IMR-90 (cell line): ENCODE results near the gene ATP2C2. TPM values are rescaled to one million over a fixed set of nuclear protein-coding genes. Genes with fewer than 3 reads are reported as not detected.
A peak's percentile ranks its signal among the peaks of the same experiment; 100 is the strongest.

Source experiments
- ATAC-seq: fragments of 200-7000 bp; cut with Tn5 transposase; 2 replicates; pipeline ENCODE4 v1.9.1; 2020; ENCODE audit warnings: low read depth, mild to moderate bottlenecking, moderate library complexity
- BruUV-seq: library from RNA; stranded (reverse); fragments of 400-500 nt; replicated peaks from 2 replicates; lab custom pipeline; 2021; lab: Mats Ljungman, UMichigan
- CTCF ChIA-PET: fragments of 300-600 bp; formaldehyde crosslinking; extraction: SDS; loops from one replicate; lab custom pipeline; 2021; ENCODE audit warnings: antibody characterized with exemption; lab: Yijun Ruan, JAX
- POLR2A ChIA-PET: fragments of 300-600 bp; sonication (Branson Sonifier 250); formaldehyde crosslinking; loops from one replicate; lab custom pipeline; 2022; ENCODE audit warnings: antibody characterized with exemption; ENCODE audit not compliant: unreplicated experiment; lab: Charles Lee
- DNase-seq: peaks from one replicate; pipeline ENCODE4 v3.0.0; 2013
- H2AFZ ChIP-seq: replicated peaks from 2 replicates; pipeline ENCODE3; 2013; ENCODE audit warnings: low read length, mild to moderate bottlenecking; ENCODE audit not compliant: poor library complexity
- H2AK5ac ChIP-seq: 2 replicates; pipeline ENCODE4 v1.6.1; 2013; ENCODE audit warnings: low read depth, low read length, inconsistent platforms
- H2AK9ac ChIP-seq: replicated peaks from 2 replicates; pipeline ENCODE3; 2013; ENCODE audit warnings: mild to moderate bottlenecking, low read depth, low read length, moderate library complexity; ENCODE audit not compliant: poor library complexity
- H2BK120ac ChIP-seq: 2 replicates; pipeline ENCODE4 v1.6.1; 2013; ENCODE audit warnings: low read depth, low read length, inconsistent platforms
- H2BK15ac ChIP-seq: 3 replicates; pipeline ENCODE4 v1.6.1; 2013; ENCODE audit warnings: low read depth, low read length, inconsistent platforms
- H2BK20ac ChIP-seq: 2 replicates; pipeline ENCODE4 v1.6.1; 2013; ENCODE audit warnings: low read depth, mild to moderate bottlenecking, inconsistent platforms, low read length, moderate library complexity
- H2BK5ac ChIP-seq: 2 replicates; pipeline ENCODE4 v1.6.1; 2013; ENCODE audit warnings: mild to moderate bottlenecking, low read depth, low read length, inconsistent platforms; ENCODE audit not compliant: poor library complexity, severe bottlenecking
- H3K14ac ChIP-seq: replicated peaks from 2 replicates; pipeline ENCODE4 v1.6.1; 2013; ENCODE audit warnings: low read depth, low read length, inconsistent platforms
- H3K18ac ChIP-seq: 2 replicates; pipeline ENCODE4 v1.6.1; 2013; ENCODE audit warnings: low read depth, low read length, control low read depth
- H3K23ac ChIP-seq: 2 replicates; pipeline ENCODE4 v1.6.1; 2013; ENCODE audit warnings: low read depth, low read length, inconsistent platforms
- H3K27ac ChIP-seq: 2 replicates; pipeline ENCODE4 v1.5.1; 2013; ENCODE audit warnings: mild to moderate bottlenecking, control low read depth, low read length; ENCODE audit not compliant: insufficient read depth
- H3K27me3 ChIP-seq: 2 replicates; pipeline ENCODE4 v1.6.1; 2013; ENCODE audit warnings: low read length; ENCODE audit not compliant: control insufficient read depth, insufficient read depth
- H3K36me3 ChIP-seq: 2 replicates; pipeline ENCODE4 v1.6.1; 2013; ENCODE audit warnings: low read length, mixed read lengths; ENCODE audit not compliant: control insufficient read depth, insufficient read depth
- H3K4ac ChIP-seq: 2 replicates; pipeline ENCODE4 v1.6.1; 2013; ENCODE audit warnings: low read depth, low read length, inconsistent platforms
- H3K4me1 ChIP-seq: 2 replicates; pipeline ENCODE4 v1.6.1; 2013; ENCODE audit warnings: low read length, mixed read lengths; ENCODE audit not compliant: control insufficient read depth, insufficient read depth
- H3K4me2 ChIP-seq: 2 replicates; pipeline ENCODE4 v1.6.1; 2013; ENCODE audit warnings: low read depth, mild to moderate bottlenecking, control low read depth, low read length, moderate library complexity
- H3K4me3 ChIP-seq: 2 replicates; pipeline ENCODE4 v1.5.1; 2013; ENCODE audit warnings: low read depth, mild to moderate bottlenecking, control low read depth, low read length, moderate library complexity; ENCODE audit not compliant: insufficient read depth
- H3K56ac ChIP-seq: 2 replicates; pipeline ENCODE4 v1.6.1; 2013; ENCODE audit warnings: low read length, inconsistent platforms; ENCODE audit not compliant: insufficient read depth; ENCODE audit errors: extremely low read depth
- H3K79me1 ChIP-seq, 2 experiments: 2 replicates each; pipeline ENCODE4 v1.6.1; 2013; ENCODE audit warnings: low read length in 2 of 2, inconsistent platforms in 1 of 2, low read depth in 1 of 2
- H3K9ac ChIP-seq: 2 replicates; pipeline ENCODE4 v1.6.1; 2013; ENCODE audit warnings: low read depth, low read length, control low read depth
- H3K9me1 ChIP-seq: 2 replicates; pipeline ENCODE4 v1.6.1; 2013; ENCODE audit warnings: low read length, inconsistent platforms; ENCODE audit not compliant: insufficient read depth
- H3K9me3 ChIP-seq: 2 replicates; pipeline ENCODE4 v1.6.1; 2013; ENCODE audit warnings: low read length; ENCODE audit not compliant: control insufficient read depth, insufficient read depth
- H4K20me1 ChIP-seq: 2 replicates; pipeline ENCODE4 v1.6.1; 2013; ENCODE audit warnings: low read length, inconsistent platforms; ENCODE audit not compliant: insufficient read depth
- H4K5ac ChIP-seq: 2 replicates; pipeline ENCODE4 v1.6.1; 2013; ENCODE audit warnings: mild to moderate bottlenecking, low read depth, low read length, control low read depth
- H4K8ac ChIP-seq, 2 experiments: 2 replicates each; pipeline ENCODE4 v1.6.1; 2013; ENCODE audit warnings: low read depth in 2 of 2, low read length in 2 of 2, control low read depth in 1 of 2, inconsistent platforms in 1 of 2
- H4K91ac ChIP-seq: 2 replicates; pipeline ENCODE4 v1.6.1; 2013; ENCODE audit warnings: low read depth, low read length, inconsistent platforms; ENCODE audit not compliant: insufficient read depth
- MAFK ChIP-seq: IDR thresholded peaks from 2 replicates; pipeline ENCODE4 v1.6.1; 2012; ENCODE audit warnings: low read depth, low read length, improper control_type of control experiment
- RCOR1 ChIP-seq: IDR thresholded peaks from 2 replicates; pipeline ENCODE4 v1.6.1; 2012; ENCODE audit warnings: mild to moderate bottlenecking, low read length, improper control_type of control experiment; ENCODE audit not compliant: insufficient replicate concordance
- RFX5 ChIP-seq: IDR thresholded peaks from 2 replicates; pipeline ENCODE4 v1.8.0; 2012; ENCODE audit warnings: low read depth, mild to moderate bottlenecking, low read length, moderate library complexity
- SMC3 ChIP-seq: fragments of 150-350 bp; IDR thresholded peaks from 2 replicates; pipeline ENCODE4 v1.6.1; 2016; ENCODE audit warnings: low read depth, mild to moderate bottlenecking, antibody characterized with exemption, low read length, moderate library complexity
- WGBS, 2 experiments: methylation state at CpG; one replicate each; pipeline versions ENCODE4 v1.1.5 to v1.1.7; 2013; ENCODE audit warnings: missing lambda C conversion rate in 2 of 2; ENCODE audit not compliant: insufficient read length in 1 of 2; ENCODE audit errors: extremely low coverage in 2 of 2; 5-methylcytosine and 5-hydroxymethylcytosine counted together
- dilution Hi-C: fragments of 300-500 bp; cut with HindIII; formaldehyde crosslinking; loops from one replicate; pipeline ENCODE4 v1.14.3; 2018; ENCODE audit warnings: low sequenced_read_pairs; ENCODE audit not compliant: unreplicated experiment
- in situ Hi-C: fragments of 300-500 bp; cut with MboI; formaldehyde crosslinking; loops from 3 replicates; pipeline ENCODE4 v1.14.3; 2019; ENCODE audit warnings: low sequenced_read_pairs, inconsistent platforms, mixed read lengths
- intact Hi-C: fragments of 100-400 bp; cut with micrococcal nuclease; formaldehyde crosslinking; loops from 2 replicates; pipeline ENCODE4 v1.10.0; 2022
- polyA plus RNA-seq, 3 experiments: library from polyadenylated mRNA; depleted of rRNA; stranded (reverse); fragments of >200 nt; gene quantifications; 2 replicates each; pipeline ENCODE4 v1.2.3, GENCODE V29; 2012; ENCODE audit warnings: low replicate concordance in 1 of 3
- total RNA-seq: library from RNA; depleted of rRNA; stranded (reverse); fragments of >200 nt; gene quantifications from 2 replicates; pipeline ENCODE4 v1.2.3, GENCODE V29; 2012
- TF ChIP-seq, protein P1 (sequence below): fragments of 150-350 bp; IDR thresholded peaks from 2 replicates; pipeline ENCODE4 v1.6.1; 2017; ENCODE audit warnings: mild to moderate bottlenecking, antibody characterized with exemption, low read length, low read depth

Gene ATP2C2
- total and polyA plus RNA-seq, 2 of the 4 experiments (the other 2 are of a cell fraction), result not detected

DNA sequence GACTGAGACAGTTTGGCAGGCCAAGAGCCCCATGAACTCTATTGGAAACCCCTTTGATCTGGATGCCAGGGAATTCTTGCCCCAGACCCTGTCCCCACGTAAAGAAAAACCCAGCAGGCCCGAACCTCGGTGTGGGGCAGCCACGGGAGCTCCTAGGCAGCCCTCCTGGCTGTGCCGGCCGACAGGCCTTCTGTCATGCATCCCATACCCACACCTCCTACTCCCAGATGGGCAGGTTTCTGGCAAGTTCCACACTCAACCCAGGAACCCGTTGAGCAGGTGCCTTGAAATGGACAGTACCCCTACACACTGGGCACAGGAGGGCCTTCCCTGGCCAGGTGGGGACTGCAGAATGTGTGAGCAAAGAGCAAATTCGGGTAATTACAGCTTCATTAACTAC is 23.6 kb upstream of the ATP2C2 start:
- TF ChIP-seq RFX5, result no peak
- no peak for TF ChIP-seq SMC3
- no peak for TF ChIP-seq RCOR1
- TF ChIP-seq, protein P1, sequence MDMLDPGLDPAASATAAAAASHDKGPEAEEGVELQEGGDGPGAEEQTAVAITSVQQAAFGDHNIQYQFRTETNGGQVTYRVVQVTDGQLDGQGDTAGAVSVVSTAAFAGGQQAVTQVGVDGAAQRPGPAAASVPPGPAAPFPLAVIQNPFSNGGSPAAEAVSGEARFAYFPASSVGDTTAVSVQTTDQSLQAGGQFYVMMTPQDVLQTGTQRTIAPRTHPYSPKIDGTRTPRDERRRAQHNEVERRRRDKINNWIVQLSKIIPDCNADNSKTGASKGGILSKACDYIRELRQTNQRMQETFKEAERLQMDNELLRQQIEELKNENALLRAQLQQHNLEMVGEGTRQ, result no peak
- TF ChIP-seq MAFK, result no peak
- Histone ChIP-seq H3K36me3 (no peaks in the 10 kb centered on the region), H3K9me1 (0 out of 2 replicates have a peak, but pooled peaks cover 2% of the 10 kb centered on the region), H2BK20ac (no peak overlapping the region), H2AK5ac (no peak overlapping the region), H3K23ac (no peak overlapping the region), H4K5ac (no peak overlapping the region), H3K18ac (no peak overlapping the region), H3K79me1 (no peaks in the 10 kb centered on the region), H4K8ac (no peak overlapping the region), H4K91ac (no peak overlapping the region), H4K20me1 (no peaks in the 10 kb centered on the region), H3K4me2 (no peak overlapping the region), H2BK5ac (no peak overlapping the region), H2AK9ac (no peak overlapping the region), H3K56ac (no peak overlapping the region), H3K4me3 (no peak overlapping the region), H3K14ac (no peak overlapping the region), H3K9me3 (no peaks in the 10 kb centered on the region), H3K4me1 (no peaks in the 10 kb centered on the region), H3K27ac (no peak overlapping the region), H3K27me3 (peaks cover 62% of the 10 kb centered on the region), H2AFZ (peak overlapping the region; percentile 11), H2BK15ac (no peak overlapping the region), H3K4ac (no peak overlapping the region), H3K9ac (no peak overlapping the region), H2BK120ac (no peak overlapping the region)
- intact Hi-C loops (no loop called here), in situ Hi-C loops (no loop called here), dilution Hi-C loops (no loop called here)
- POLR2A ChIA-PET, result no interaction called here
- 67% methylated on average over 3 of the region's 8 CpGs; no CpG with 5 or more reads in 1 of the 2 experiments for WGBS, 2 experiments
- no peak for ATAC-seq
- CTCF ChIA-PET, result interaction anchor here (0.5 kb wide), 1 partner anchor 150 kb away, joined by 3 read pairs; no protein-coding TSS in a partner anchor
- BruUV-seq, result no TSS peak
- no peak for DNase-seq
